HEK293 (cell line): ENCODE results near the gene CDC14B.

Source experiments
- CTCF ChIA-PET: fragments of 350-600 bp; formaldehyde crosslinking; extraction: SDS; loops from one replicate; lab custom pipeline; 2021; ENCODE audit warnings: antibody characterized with exemption; lab: Yijun Ruan, JAX
- POLR2A ChIA-PET: fragments of 300-600 bp; formaldehyde crosslinking; extraction: SDS; loops from one replicate; lab custom pipeline; 2020; ENCODE audit warnings: antibody characterized with exemption, inconsistent platforms; lab: Yijun Ruan, JAX
- H3K27ac ChIP-seq: fragments of 200-500 bp; sonication (Bioruptor generic); 2 replicates; pipeline ENCODE4 v1.5.1; 2014; ENCODE audit warnings: low read depth, low read length, control low read depth, inconsistent platforms; ENCODE audit errors: extremely low read depth
- H3K36me3 ChIP-seq, 2 experiments: fragments of 200-500 bp in 1 of 2; sonication (Bioruptor generic) in 1 of 2; 1 replicate in 1 of 2; 2 replicates in 1 of 2; pipeline ENCODE4 v1.5.1; 2014 to 2017; ENCODE audit warnings: inconsistent platforms in 2 of 2, low read length in 2 of 2; ENCODE audit not compliant: control insufficient read depth in 2 of 2, insufficient read depth in 1 of 2
- H3K4me1 ChIP-seq: fragments of 200-500 bp; sonication (Bioruptor generic); 2 replicates; pipeline ENCODE4 v1.5.1; 2014; ENCODE audit warnings: mild to moderate bottlenecking, low read length, inconsistent platforms; ENCODE audit not compliant: control insufficient read depth, insufficient read depth
- H3K4me3 ChIP-seq: 2 replicates; pipeline ENCODE4 v1.5.1; 2011; ENCODE audit warnings: low read depth, mild to moderate bottlenecking, control low read depth, low read length, moderate library complexity
- H3K9me3 ChIP-seq: fragments of 200-500 bp; sonication (Bioruptor generic); 2 replicates; pipeline ENCODE4 v1.5.1; 2014; ENCODE audit warnings: low read depth, low read length, inconsistent platforms; ENCODE audit not compliant: control insufficient read depth, insufficient read depth
- BCL6B ChIP-seq: fragments of 450-650 bp; formaldehyde crosslinking; IDR thresholded peaks from 2 replicates; pipeline ENCODE4 v1.5.1; 2017; ENCODE audit warnings: missing biosample characterization, missing genetic modification characterization
- IKZF3 ChIP-seq: fragments of 450-650 bp; IDR thresholded peaks from 2 replicates; pipeline ENCODE4 v1.5.0; 2018; ENCODE audit warnings: missing biosample characterization, mild to moderate bottlenecking, missing genetic modification characterization, moderate library complexity
- MZF1 ChIP-seq: fragments of 450-650 bp; formaldehyde crosslinking; IDR thresholded peaks from 2 replicates; pipeline ENCODE4 v1.5.1; 2017; ENCODE audit warnings: missing biosample characterization, missing genetic modification characterization, borderline replicate concordance
- PATZ1 ChIP-seq: fragments of 450-650 bp; formaldehyde crosslinking; IDR thresholded peaks from 2 replicates; pipeline ENCODE4 v1.5.1; 2016; ENCODE audit warnings: missing biosample characterization, missing genetic modification characterization
- PRDM1 ChIP-seq: fragments of 450-650 bp; formaldehyde crosslinking; IDR thresholded peaks from 2 replicates; pipeline ENCODE4; 2016; ENCODE audit warnings: missing biosample characterization, missing genetic modification characterization
- RBAK ChIP-seq: fragments of 450-650 bp; formaldehyde crosslinking; IDR thresholded peaks from 2 replicates; pipeline ENCODE4 v1.5.1; 2016; ENCODE audit warnings: missing biosample characterization, missing genetic modification characterization
- SCRT2 ChIP-seq: fragments of 450-650 bp; formaldehyde crosslinking; IDR thresholded peaks from 2 replicates; pipeline ENCODE4 v1.5.1; 2016; ENCODE audit warnings: missing biosample characterization, missing genetic modification characterization
- TSHZ1 ChIP-seq: fragments of 450-650 bp; formaldehyde crosslinking; IDR thresholded peaks from 2 replicates; pipeline ENCODE4 v1.5.1; 2016; ENCODE audit warnings: missing biosample characterization, missing genetic modification characterization, borderline replicate concordance
- ZBTB20 ChIP-seq: fragments of 450-650 bp; formaldehyde crosslinking; IDR thresholded peaks from 2 replicates; pipeline ENCODE4 v1.5.1; 2016; ENCODE audit warnings: missing biosample characterization, missing genetic modification characterization
- ZFP41 ChIP-seq: fragments of 450-650 bp; formaldehyde crosslinking; IDR thresholded peaks from 2 replicates; pipeline ENCODE4 v1.5.1; 2016; ENCODE audit warnings: missing biosample characterization, missing genetic modification characterization, borderline replicate concordance
- ZNF155 ChIP-seq: fragments of 450-650 bp; formaldehyde crosslinking; IDR thresholded peaks from 2 replicates; pipeline ENCODE4 v1.5.1; 2016; ENCODE audit warnings: missing biosample characterization, missing genetic modification characterization
- ZNF169 ChIP-seq: fragments of 450-650 bp; formaldehyde crosslinking; IDR thresholded peaks from 2 replicates; pipeline ENCODE4 v1.5.1; 2016; ENCODE audit warnings: missing biosample characterization, missing genetic modification characterization
- ZNF19 ChIP-seq: fragments of 450-650 bp; formaldehyde crosslinking; IDR thresholded peaks from 2 replicates; pipeline ENCODE4; 2016; ENCODE audit warnings: missing biosample characterization, missing genetic modification characterization, low read depth
- ZNF530 ChIP-seq: fragments of 450-650 bp; formaldehyde crosslinking; IDR thresholded peaks from 2 replicates; pipeline ENCODE4 v1.5.1; 2016; ENCODE audit warnings: low read depth, missing biosample characterization, missing genetic modification characterization
- ZNF571 ChIP-seq: fragments of 450-650 bp; formaldehyde crosslinking; IDR thresholded peaks from 2 replicates; pipeline ENCODE4 v1.5.0; 2017; ENCODE audit warnings: missing biosample characterization, missing genetic modification characterization
- ZNF645 ChIP-seq: fragments of 450-650 bp; formaldehyde crosslinking; IDR thresholded peaks from 2 replicates; pipeline ENCODE4; 2016; ENCODE audit warnings: missing biosample characterization, missing genetic modification characterization
- ZNF677 ChIP-seq: fragments of 450-650 bp; IDR thresholded peaks from 2 replicates; pipeline ENCODE4 v1.5.0; 2018; ENCODE audit warnings: missing biosample characterization, mild to moderate bottlenecking, missing genetic modification characterization, moderate library complexity
- TF ChIP-seq, protein P1 (sequence below): fragments of 450-650 bp; formaldehyde crosslinking; conservative IDR thresholded peaks from 2 replicates; pipeline ENCODE4 v1.5.1; 2016; ENCODE audit warnings: low read depth, missing biosample characterization, missing genetic modification characterization

Gene CDC14B

DNA sequence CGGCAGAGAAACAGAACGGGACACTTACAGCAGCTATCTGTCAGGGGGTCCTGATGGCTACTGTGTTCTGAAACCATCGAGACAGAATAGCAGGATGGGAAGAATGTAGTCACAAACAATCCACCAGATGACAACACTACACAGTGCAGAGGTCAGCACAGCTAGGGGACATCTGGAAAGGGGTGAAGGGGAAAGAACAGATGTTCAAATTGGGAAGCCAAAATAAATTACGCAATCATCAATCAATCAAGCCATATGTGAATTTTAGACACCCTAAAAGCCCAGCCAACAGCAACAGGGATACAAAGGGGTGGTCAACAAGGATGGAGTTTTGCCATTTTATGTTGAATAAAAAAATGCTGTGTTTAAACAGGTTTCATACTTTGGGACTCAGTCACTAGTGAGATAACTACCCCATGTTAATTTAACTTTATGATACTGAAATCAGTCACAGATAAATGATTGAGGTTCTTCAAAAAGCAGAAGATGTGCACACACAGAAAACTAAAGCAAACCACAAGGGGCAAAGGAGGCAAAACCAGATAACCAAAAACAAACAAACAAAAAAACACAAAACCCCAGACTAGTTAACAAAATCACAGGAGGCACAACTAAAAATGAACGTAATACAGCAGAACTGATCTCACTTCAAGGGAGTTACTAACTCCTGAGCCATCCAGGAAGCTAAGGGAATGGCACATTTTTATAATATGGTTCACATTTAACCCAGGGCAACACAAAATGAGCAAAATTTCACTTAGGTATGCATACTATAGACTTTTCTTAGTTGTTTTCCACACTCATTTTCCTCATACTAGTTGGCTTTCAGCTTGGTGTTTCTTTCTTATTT, 103.8 kb downstream of the CDC14B start:
- Histone ChIP-seq H3K4me1 (no peaks in the 10 kb centered on the region), H3K36me3 (peaks cover 0 to 28% of the 10 kb centered on the region in 2 experiments; a peak in 2 of 3 replicates), H3K27ac (no peak overlapping the region), H3K9me3 (no peaks in the 10 kb centered on the region), H3K4me3 (no peak overlapping the region)
- TF ChIP-seq MZF1 (tag by site-specific recombination) (no peak), SCRT2 (tag by site-specific recombination) (no peak), ZNF530 (tag by site-specific recombination) (no peak), TSHZ1 (tag by site-specific recombination) (no peak), ZNF571 (tag by site-specific recombination) (no peak), ZNF19 (tag by site-specific recombination) (no peak), ZNF645 (tag by site-specific recombination) (no peak), PATZ1 (no peak), ZFP41 (tag by site-specific recombination) (no peak), PRDM1 (tag by site-specific recombination) (no peak), BCL6B (tag by site-specific recombination) (no peak), ZNF677 (tag by site-specific recombination) (no peak), IKZF3 (tag by site-specific recombination) (no peak), ZNF155 (tag by site-specific recombination) (no peak), RBAK (tag by site-specific recombination) (no peak), ZNF169 (no peak), ZBTB20 (tag by site-specific recombination) (no peak)
- TF ChIP-seq, protein P1, sequence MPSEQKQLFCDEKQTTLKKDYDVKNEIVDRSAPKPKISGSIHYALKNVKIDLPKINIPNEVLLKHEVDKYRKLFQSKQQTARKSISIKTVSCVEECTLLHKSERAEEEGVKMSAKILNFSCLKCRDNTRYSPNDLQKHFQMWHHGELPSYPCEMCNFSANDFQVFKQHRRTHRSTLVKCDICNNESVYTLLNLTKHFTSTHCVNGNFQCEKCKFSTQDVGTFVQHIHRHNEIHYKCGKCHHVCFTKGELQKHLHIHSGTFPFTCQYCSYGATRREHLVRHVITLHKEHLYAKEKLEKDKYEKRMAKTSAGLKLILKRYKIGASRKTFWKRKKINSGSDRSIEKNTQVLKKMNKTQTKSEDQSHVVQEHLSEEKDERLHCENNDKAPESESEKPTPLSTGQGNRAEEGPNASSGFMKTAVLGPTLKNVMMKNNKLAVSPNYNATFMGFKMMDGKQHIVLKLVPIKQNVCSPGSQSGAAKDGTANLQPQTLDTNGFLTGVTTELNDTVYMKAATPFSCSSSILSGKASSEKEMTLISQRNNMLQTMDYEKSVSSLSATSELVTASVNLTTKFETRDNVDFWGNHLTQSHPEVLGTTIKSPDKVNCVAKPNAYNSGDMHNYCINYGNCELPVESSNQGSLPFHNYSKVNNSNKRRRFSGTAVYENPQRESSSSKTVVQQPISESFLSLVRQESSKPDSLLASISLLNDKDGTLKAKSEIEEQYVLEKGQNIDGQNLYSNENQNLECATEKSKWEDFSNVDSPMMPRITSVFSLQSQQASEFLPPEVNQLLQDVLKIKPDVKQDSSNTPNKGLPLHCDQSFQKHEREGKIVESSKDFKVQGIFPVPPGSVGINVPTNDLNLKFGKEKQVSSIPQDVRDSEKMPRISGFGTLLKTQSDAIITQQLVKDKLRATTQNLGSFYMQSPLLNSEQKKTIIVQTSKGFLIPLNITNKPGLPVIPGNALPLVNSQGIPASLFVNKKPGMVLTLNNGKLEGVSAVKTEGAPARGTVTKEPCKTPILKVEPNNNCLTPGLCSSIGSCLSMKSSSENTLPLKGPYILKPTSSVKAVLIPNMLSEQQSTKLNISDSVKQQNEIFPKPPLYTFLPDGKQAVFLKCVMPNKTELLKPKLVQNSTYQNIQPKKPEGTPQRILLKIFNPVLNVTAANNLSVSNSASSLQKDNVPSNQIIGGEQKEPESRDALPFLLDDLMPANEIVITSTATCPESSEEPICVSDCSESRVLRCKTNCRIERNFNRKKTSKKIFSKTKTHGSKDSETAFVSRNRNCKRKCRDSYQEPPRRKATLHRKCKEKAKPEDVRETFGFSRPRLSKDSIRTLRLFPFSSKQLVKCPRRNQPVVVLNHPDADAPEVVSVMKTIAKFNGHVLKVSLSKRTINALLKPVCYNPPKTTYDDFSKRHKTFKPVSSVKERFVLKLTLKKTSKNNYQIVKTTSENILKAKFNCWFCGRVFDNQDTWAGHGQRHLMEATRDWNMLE (tag by site-specific recombination), result no peak
- ChIA-PET CTCF (no interaction called here), POLR2A (no interaction called here)
